SK-N-SH treated with all-trans-retinoic acid at 6 μM for 48 hours (cell line): Measurements from ENCODE around the gene MMP15.

Experiments used
- ATAC-seq: fragments of 200-7000 bp; cut with Tn5 transposase; 3 replicates; pipeline ENCODE4 v1.9.1; 2020; ENCODE audit warnings: mild to moderate bottlenecking, moderate library complexity
- ARNTL ChIP-seq: fragments of 450-650 bp; formaldehyde crosslinking; IDR thresholded peaks from 2 replicates; pipeline ENCODE4 v1.5.0; 2020; ENCODE audit warnings: low read depth, mild to moderate bottlenecking, moderate library complexity, borderline replicate concordance
- BACH2 ChIP-seq: fragments of 250-450 bp; sonication (Bioruptor Pico); IDR thresholded peaks from 2 replicates; pipeline ENCODE4 v1.9.0; 2021; ENCODE audit warnings: mild to moderate bottlenecking, borderline replicate concordance
- CREB5 ChIP-seq: fragments of 250-450 bp; sonication (Bioruptor Pico); IDR thresholded peaks from 2 replicates; pipeline ENCODE4 v1.5.1; 2020; ENCODE audit warnings: low read depth, mild to moderate bottlenecking, moderate library complexity
- CSDC2 ChIP-seq: fragments of 250-450 bp; sonication (Bioruptor Pico); IDR thresholded peaks from 2 replicates; pipeline ENCODE4 v1.5.0; 2020; ENCODE audit warnings: mild to moderate bottlenecking, moderate library complexity
- CSRNP3 ChIP-seq: fragments of 250-450 bp; sonication (Bioruptor Pico); IDR thresholded peaks from 2 replicates; pipeline ENCODE4 v1.5.1; 2021; ENCODE audit warnings: mild to moderate bottlenecking, moderate library complexity
- ESRRG ChIP-seq: fragments of 250-450 bp; sonication (Bioruptor Pico); IDR thresholded peaks from 2 replicates; pipeline ENCODE4 v1.6.1; 2021; ENCODE audit warnings: mild to moderate bottlenecking
- GLIS3 ChIP-seq: fragments of 250-450 bp; sonication (Bioruptor Pico); IDR thresholded peaks from 2 replicates; pipeline ENCODE4 v1.5.0; 2020; ENCODE audit warnings: mild to moderate bottlenecking, moderate library complexity
- ISL1 ChIP-seq: fragments of 250-450 bp; sonication (Bioruptor Pico); IDR thresholded peaks from 2 replicates; pipeline ENCODE4 v2.1.2; 2022; ENCODE audit warnings: mild to moderate bottlenecking, moderate library complexity
- OSR1 ChIP-seq: fragments of 250-450 bp; sonication (Bioruptor Pico); IDR thresholded peaks from 2 replicates; pipeline ENCODE4 v1.8.0; 2022; ENCODE audit warnings: moderate library complexity, mild to moderate bottlenecking, inconsistent platforms
- PATZ1 ChIP-seq: fragments of 250-450 bp; sonication (Bioruptor Pico); IDR thresholded peaks from 2 replicates; pipeline ENCODE4 v1.8.0; 2020; ENCODE audit warnings: mild to moderate bottlenecking, moderate library complexity, borderline replicate concordance
- POU6F1 ChIP-seq: fragments of 250-450 bp; sonication (Bioruptor Pico); IDR thresholded peaks from 2 replicates; pipeline ENCODE4 v1.8.0; 2021; ENCODE audit warnings: low read depth, mild to moderate bottlenecking, moderate library complexity, borderline replicate concordance
- RARB ChIP-seq: fragments of 250-450 bp; sonication (Bioruptor Pico); IDR thresholded peaks from 2 replicates; pipeline ENCODE4 v1.8.0; 2021; ENCODE audit warnings: mild to moderate bottlenecking, moderate library complexity
- SNAI2 ChIP-seq: fragments of 250-450 bp; sonication (Bioruptor Pico); IDR thresholded peaks from 2 replicates; pipeline ENCODE4 v1.5.0; 2020; ENCODE audit warnings: mild to moderate bottlenecking, moderate library complexity
- TOX ChIP-seq: fragments of 250-450 bp; sonication (Bioruptor Pico); IDR thresholded peaks from 2 replicates; pipeline ENCODE4 v1.8.0; 2021; ENCODE audit warnings: mild to moderate bottlenecking, moderate library complexity, borderline replicate concordance
- TSHZ2 ChIP-seq: fragments of 250-450 bp; sonication (Bioruptor Pico); IDR thresholded peaks from 2 replicates; pipeline ENCODE4 v1.5.0; 2020; ENCODE audit warnings: mild to moderate bottlenecking, moderate library complexity
- ZC3H10 ChIP-seq: fragments of 250-450 bp; sonication (Bioruptor Pico); IDR thresholded peaks from 2 replicates; pipeline ENCODE4 v1.5.1; 2021; ENCODE audit warnings: mild to moderate bottlenecking, moderate library complexity
- ZFP3 ChIP-seq: fragments of 250-450 bp; sonication (Bioruptor Pico); IDR thresholded peaks from 2 replicates; pipeline ENCODE4 v1.5.0; 2020; ENCODE audit warnings: mild to moderate bottlenecking, moderate library complexity
- ZNF70 ChIP-seq: fragments of 450-650 bp; formaldehyde crosslinking; IDR thresholded peaks from 2 replicates; pipeline ENCODE4 v1.5.0; 2020; ENCODE audit warnings: mild to moderate bottlenecking, moderate library complexity
- ZNF8 ChIP-seq: fragments of 450-650 bp; formaldehyde crosslinking; IDR thresholded peaks from 2 replicates; pipeline ENCODE4 v1.5.0; 2020; ENCODE audit warnings: mild to moderate bottlenecking, moderate library complexity

Gene MMP15

GRCh38 chr16:58049232-58050185, 24.0 kb downstream of the MMP15 start (continued):
- no peak for TF ChIP-seq CSRNP3
- no peak for TF ChIP-seq ZFP3 (CRISPR knock-in tag)
- TF ChIP-seq RARB (CRISPR knock-in tag) = no peak
- TF ChIP-seq ZC3H10 = no peak
- TF ChIP-seq ZNF70 (CRISPR knock-in tag) = no peak

GRCh38 chr16:58051296-58051695, 25.7 kb downstream of the MMP15 start:
- TF ChIP-seq ZNF70 (CRISPR knock-in tag) = no peak
- TF ChIP-seq RARB (CRISPR knock-in tag) = no peak
- no peak for TF ChIP-seq ZFP3 (CRISPR knock-in tag)
- TF ChIP-seq SNAI2 (CRISPR knock-in tag) = no peak
- TF ChIP-seq OSR1 (CRISPR knock-in tag) = no peak
- no peak for TF ChIP-seq ZC3H10
- no peak for TF ChIP-seq CSDC2 (CRISPR knock-in tag)
- no peak for TF ChIP-seq ISL1
- no peak for TF ChIP-seq TSHZ2 (CRISPR knock-in tag)
- no peak for TF ChIP-seq CSRNP3
- TF ChIP-seq BACH2 (CRISPR knock-in tag) = no peak
- TF ChIP-seq TOX (CRISPR knock-in tag) = no peak
- no peak for TF ChIP-seq POU6F1 (CRISPR knock-in tag)
- no peak for ATAC-seq

- no peak for TF ChIP-seq ZC3H10
- TF ChIP-seq GLIS3 (CRISPR knock-in tag) = no peak
- no peak for TF ChIP-seq ZNF70 (CRISPR knock-in tag)
- no peak for TF ChIP-seq ESRRG (CRISPR knock-in tag)
- no peak for TF ChIP-seq SNAI2 (CRISPR knock-in tag)
- no peak for TF ChIP-seq ZFP3 (CRISPR knock-in tag)
- no peak for TF ChIP-seq PATZ1 (CRISPR knock-in tag)
- TF ChIP-seq ZNF8 (CRISPR knock-in tag) = no peak
- no peak for TF ChIP-seq ISL1
- no peak for TF ChIP-seq CREB5
- no peak for TF ChIP-seq ARNTL
- no peak for TF ChIP-seq TOX (CRISPR knock-in tag)
- no peak for ATAC-seq
Measured at GRCh38 chr16:58051821-58052603, 26.5 kb downstream of the MMP15 start.
